HG03045 (cell line): Measurements from ENCODE around the gene USH2A.

Experiments
- ATAC-seq: cut with Tn5 transposase; IDR thresholded peaks from one replicate; pipeline ENCODE4 v1.9.1; 2021; ENCODE audit warnings: mild to moderate bottlenecking, moderate library complexity; ENCODE audit not compliant: unreplicated experiment

USH2A gene

GRCh38 chr1:216210081-216210480 lies 213.2 kb downstream of the USH2A start:
- ATAC-seq = no peak

DNA sequence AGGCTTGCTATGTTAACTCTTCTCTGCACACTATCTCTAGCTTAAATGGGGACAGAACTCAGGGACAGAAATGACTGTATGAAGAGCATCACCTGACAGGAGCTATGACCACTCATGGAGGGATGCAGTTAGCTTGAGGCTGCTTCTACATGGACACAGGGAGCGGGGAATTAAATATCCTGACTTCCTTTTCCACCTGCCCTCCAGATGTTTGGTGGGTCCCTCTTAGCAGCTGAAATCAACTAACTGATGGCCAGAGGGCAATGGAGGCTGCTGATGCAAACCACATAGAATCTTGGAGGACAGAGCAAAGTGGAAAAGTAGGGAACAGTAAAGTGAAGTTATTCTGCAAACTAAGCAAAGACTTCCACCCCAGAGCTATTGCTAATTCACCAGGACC lies 214.1 kb downstream of the USH2A start:
- no peak for ATAC-seq

DNA sequence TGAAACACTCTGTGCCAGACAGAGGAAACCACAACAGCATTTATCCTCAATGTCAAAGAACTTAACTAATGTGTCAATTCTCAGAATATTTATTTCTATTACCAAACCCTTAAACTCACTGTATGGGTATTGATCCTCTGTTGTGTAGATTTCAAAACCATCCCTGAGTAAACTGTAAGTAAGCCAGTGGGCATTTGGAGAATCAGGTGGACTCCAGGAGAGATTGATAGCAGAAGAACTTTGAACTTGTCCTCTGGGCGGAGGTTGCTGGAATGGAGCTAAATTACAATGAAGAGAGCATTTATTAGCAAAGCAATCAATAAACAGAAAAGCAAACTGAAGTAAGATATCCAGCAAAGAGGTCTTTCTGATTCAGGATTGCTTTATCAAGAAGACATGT lies 216.1 kb downstream of the USH2A start:
- no peak for ATAC-seq

DNA sequence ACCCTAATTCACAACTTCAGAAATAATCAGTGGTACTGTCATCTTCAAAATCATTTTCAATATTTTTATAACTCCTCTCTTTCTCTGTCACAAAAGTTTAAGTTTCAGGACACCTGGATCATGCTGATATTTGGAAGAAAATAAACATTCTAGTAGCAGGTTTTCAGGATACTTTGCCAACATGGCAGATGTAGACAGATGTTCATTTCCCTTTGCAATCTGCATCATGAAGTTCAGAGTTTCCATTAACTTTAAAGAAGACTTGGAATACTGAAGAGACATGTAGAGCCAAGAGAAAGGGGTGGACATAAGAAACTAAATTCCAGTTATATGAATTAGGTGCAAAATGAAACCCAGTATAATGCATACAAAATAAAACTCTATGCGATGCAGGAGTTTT lies 218.1 kb downstream of the USH2A start:
- no peak for ATAC-seq

DNA sequence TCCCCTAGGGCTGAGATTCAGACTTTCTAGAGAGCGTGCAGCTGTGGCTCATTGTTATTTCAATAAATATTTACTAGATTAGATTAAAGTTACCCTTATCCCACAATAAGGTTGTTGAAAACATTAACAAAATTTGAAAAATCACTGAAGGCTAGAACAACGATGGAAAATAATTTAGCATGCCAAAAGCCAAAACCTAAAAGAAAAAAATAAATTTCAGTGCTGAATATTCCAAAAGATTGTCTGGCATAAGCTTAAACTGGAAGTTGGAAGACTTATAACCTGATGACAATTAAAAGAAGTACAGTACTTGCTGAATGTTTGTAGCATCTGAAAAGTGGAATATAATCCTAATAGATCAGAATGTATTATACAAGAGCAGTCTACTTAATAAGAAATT lies 221.3 kb downstream of the USH2A start:
- ATAC-seq = no peak

- ATAC-seq = no peak
Observed at GRCh38 chr1:216200941-216201340, 222.3 kb downstream of the USH2A start.

GRCh38 chr1:216194721-216195120 lies 228.5 kb downstream of the USH2A start:
- ATAC-seq = no peak

DNA sequence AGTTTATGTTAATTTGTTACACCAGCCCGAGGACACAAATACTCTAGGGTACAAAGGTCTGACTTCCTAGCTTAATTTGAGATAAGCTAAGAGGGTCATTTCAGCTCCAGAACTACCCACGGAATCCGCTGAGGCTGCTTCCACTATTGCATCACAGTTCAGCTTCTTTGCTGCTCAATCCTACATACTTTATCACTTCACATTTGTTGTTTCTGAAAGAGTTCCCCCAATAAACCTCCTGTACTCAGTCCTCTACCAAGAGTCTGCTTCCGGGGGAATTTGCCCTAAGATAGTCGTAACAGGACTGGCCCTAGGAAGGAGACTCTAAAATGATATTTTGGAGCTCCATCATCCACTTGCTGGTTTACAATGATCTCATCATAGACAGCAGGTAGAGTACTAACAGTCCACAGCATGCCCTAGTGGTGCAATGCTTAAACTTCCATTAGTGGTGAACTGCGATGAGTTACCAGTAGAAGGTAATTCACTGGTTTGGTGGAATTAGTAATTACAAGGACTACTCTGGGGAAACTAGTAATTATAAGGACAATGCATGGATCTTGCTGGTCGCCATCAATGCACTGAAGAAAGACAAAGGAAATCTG lies 229.3 kb downstream of the USH2A start:
- no peak for ATAC-seq

- no peak for ATAC-seq
Observed at GRCh38 chr1:216190438-216190837, 232.8 kb downstream of the USH2A start.

GRCh38 chr1:216186816-216187215 lies 236.4 kb downstream of the USH2A start:
- no peak for ATAC-seq

GRCh38 chr1:216186141-216186540 lies 237.1 kb downstream of the USH2A start:
- no peak for ATAC-seq

- ATAC-seq = no peak
Observed at GRCh38 chr1:216184126-216184680, 239.0 kb downstream of the USH2A start.

GRCh38 chr1:216183454-216183853 lies 239.8 kb downstream of the USH2A start:
- ATAC-seq = no peak

DNA sequence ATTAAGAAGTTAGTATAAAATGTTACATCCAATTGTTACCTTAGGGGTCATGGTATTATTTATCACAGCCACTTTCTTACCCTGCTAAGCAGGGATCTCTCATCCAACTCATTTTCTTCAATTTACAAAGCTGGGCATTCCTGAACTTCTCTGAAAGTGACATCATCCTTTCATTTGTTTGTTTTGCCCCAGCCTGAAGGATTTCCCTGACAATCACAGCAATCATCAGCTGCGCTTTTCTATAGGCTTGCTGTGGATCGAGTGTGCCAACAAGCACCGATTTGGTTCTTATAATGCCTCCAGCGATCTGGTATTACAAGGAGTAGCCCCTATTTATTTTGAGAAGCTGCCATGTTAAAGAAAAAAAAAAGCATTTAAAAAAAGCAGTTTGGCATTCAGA lies 240.2 kb downstream of the USH2A start:
- no peak for ATAC-seq

- no peak for ATAC-seq
Observed at GRCh38 chr1:216181590-216181989, 241.7 kb downstream of the USH2A start.

GRCh38 chr1:216178281-216178680 lies 245.0 kb downstream of the USH2A start:
- no peak for ATAC-seq

- ATAC-seq = no peak
Observed at GRCh38 chr1:216176970-216177369, 246.3 kb downstream of the USH2A start.

- ATAC-seq = no peak
Observed at GRCh38 chr1:216175714-216176113, 247.5 kb downstream of the USH2A start.

DNA sequence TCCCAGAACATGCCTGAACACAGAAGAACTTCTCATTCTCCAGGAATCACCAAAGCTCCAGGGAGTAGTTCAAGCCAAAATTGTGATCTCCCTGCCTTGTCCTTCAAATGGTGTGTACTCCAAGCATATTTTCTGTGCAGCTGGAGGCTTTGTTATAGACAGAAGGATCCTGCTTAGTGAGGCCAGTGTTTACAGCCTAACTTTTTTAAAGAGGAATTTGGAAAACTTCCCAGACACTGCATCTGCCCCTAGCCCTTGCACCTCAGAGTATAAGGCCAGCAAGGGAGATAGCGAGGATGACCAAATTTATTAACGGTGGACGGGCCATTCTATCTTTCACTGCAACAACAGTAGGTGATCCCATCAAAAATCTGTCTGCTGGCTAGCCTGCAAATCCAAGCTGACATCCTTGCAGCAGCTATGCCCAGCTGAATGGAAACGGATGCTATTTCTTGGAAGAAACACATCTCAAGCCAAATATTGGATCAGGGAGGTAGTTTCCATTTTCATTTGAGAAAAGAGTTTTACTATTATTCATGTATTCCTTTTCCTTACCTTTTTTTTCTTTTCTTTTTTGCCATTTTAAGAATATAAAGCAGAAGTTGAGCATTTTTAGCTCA lies 249.8 kb downstream of the USH2A start:
- no peak for ATAC-seq

GRCh38 chr1:216169351-216169750 lies 253.9 kb downstream of the USH2A start:
- no peak for ATAC-seq

GRCh38 chr1:216168546-216168945 lies 254.7 kb downstream of the USH2A start:
- no peak for ATAC-seq

- ATAC-seq = no peak
Observed at GRCh38 chr1:216154063-216154462, 269.2 kb downstream of the USH2A start.

- ATAC-seq = no peak
Observed at GRCh38 chr1:216153130-216153529, 270.1 kb downstream of the USH2A start.
